HepG2 (cell line): ENCODE measurements around the gene CST5. TPM values are rescaled to one million over a fixed set of nuclear protein-coding genes. Genes with fewer than 3 reads are reported as not detected.

ENCODE experiments used
- BCL6 ChIP-seq: IDR thresholded peaks from 2 replicates; pipeline ENCODE4 v1.6.1; 2016; ENCODE audit warnings: missing genetic modification reagents, missing compliant biosample characterization
- KIAA2018 ChIP-seq: sonication (generic); formaldehyde crosslinking; IDR thresholded peaks from 2 replicates; pipeline ENCODE4 v1.5.0; 2020; ENCODE audit warnings: mild to moderate bottlenecking, missing genetic modification reagents, borderline replicate concordance
- TRIM24 ChIP-seq: sonication (generic); formaldehyde crosslinking; IDR thresholded peaks from 2 replicates; pipeline ENCODE4 v1.8.0; 2022; ENCODE audit warnings: mild to moderate bottlenecking, missing genetic modification reagents
- ZIK1 ChIP-seq: sonication (generic); formaldehyde crosslinking; IDR thresholded peaks from 2 replicates; pipeline ENCODE4 v1.5.0; 2020; ENCODE audit warnings: mild to moderate bottlenecking, low read depth, missing genetic modification reagents, borderline replicate concordance
- ZNF10 ChIP-seq: sonication (generic); formaldehyde crosslinking; IDR thresholded peaks from 2 replicates; pipeline ENCODE4 v1.4.0; 2020; ENCODE audit warnings: mild to moderate bottlenecking, low read depth, missing genetic modification reagents, borderline replicate concordance
- ZNF350 ChIP-seq: sonication (generic); formaldehyde crosslinking; IDR thresholded peaks from 2 replicates; pipeline ENCODE4 v1.4.0; 2020; ENCODE audit warnings: mild to moderate bottlenecking, low read depth, missing genetic modification reagents, borderline replicate concordance
- polyA plus RNA-seq, 8 experiments: library from polyadenylated mRNA; depleted of rRNA in 3 of 8; stranded (reverse) in 7 of 8; unstranded in 1 of 8; fragments of >200 nt; fragmentation: Illumina TruSeq in 4 of 8; extraction: Trizol in 4 of 8; gene quantifications; 2 replicates each; pipeline versions ENCODE4 v1.2.1 to v1.2.3, GENCODE V29; 2011 to 2016; ENCODE audit warnings: low read depth in 4 of 8, missing spikeins in 1 of 8, mixed read lengths in 1 of 8; ENCODE audit not compliant: insufficient read depth in 1 of 8
- total RNA-seq, 5 experiments: library from RNA; depleted of rRNA; stranded (reverse); fragments of >200 nt; fragmentation: Illumina TruSeq; extraction: Trizol; gene quantifications; 2 replicates each; pipeline ENCODE4 v1.2.3, GENCODE V29; 2016; ENCODE audit warnings: low read depth in 1 of 5

CST5 gene
- total and polyA plus RNA-seq, 2 of the 13 experiments (the other 11 are each of a cell fraction or from before 2014, with no cell fraction given) = 0.16 TPM; not detected in 1

- TF ChIP-seq BCL6 (CRISPR knock-in tag) (no peak), ZNF350 (CRISPR knock-in tag) (no peak), KIAA2018 (CRISPR knock-in tag) (no peak), TRIM24 (CRISPR knock-in tag) (no peak), ZIK1 (CRISPR knock-in tag) (no peak), ZNF10 (CRISPR knock-in tag) (no peak)
These were observed 5.2 kb upstream of the CST5 start (continued) for GRCh38 chr20:23884771-23885162.
